GM12865 (cell line): ENCODE data around the gene PIK3R2.

ENCODE experiments used
- DNase-seq: peaks from one replicate; pipeline ENCODE4 v3.0.0; 2010; ENCODE audit warnings: low read depth
- H3K4me3 ChIP-seq: 2 replicates; pipeline ENCODE4 v1.5.1; 2011; ENCODE audit warnings: mild to moderate bottlenecking, low read depth, low read length, control low read depth
- CTCF ChIP-seq: IDR thresholded peaks from 2 replicates; pipeline ENCODE4 v1.5.1; 2011; ENCODE audit warnings: low read length, control low read depth, low read depth, inconsistent platforms; ENCODE audit not compliant: insufficient read depth; ENCODE audit errors: missing control alignments

Gene PIK3R2

GRCh38 chr19:18122860-18123795 is 29.8 kb upstream of the PIK3R2 start:
- no peak overlapping the region for H3K4me3 ChIP-seq
- no peak for TF ChIP-seq CTCF
- no peak for DNase-seq

GRCh38 chr19:18123819-18124218 is 29.1 kb upstream of the PIK3R2 start:
- TF ChIP-seq CTCF = no peak
- no peak for DNase-seq

GRCh38 chr19:18126097-18126496 is 26.9 kb upstream of the PIK3R2 start:
- H3K4me3 ChIP-seq = no peak overlapping the region
- no peak for DNase-seq
- no peak for TF ChIP-seq CTCF

More at GRCh38 chr19:18123819-18124218, 29.1 kb upstream of the PIK3R2 start:
- H3K4me3 ChIP-seq = no peak overlapping the region

GRCh38 chr19:18128044-18128443 is 24.9 kb upstream of the PIK3R2 start:
- no peak for DNase-seq
- H3K4me3 ChIP-seq = no peak overlapping the region
- no peak for TF ChIP-seq CTCF

GRCh38 chr19:18128805-18129204 is 24.2 kb upstream of the PIK3R2 start:
- TF ChIP-seq CTCF = no peak
- no peak overlapping the region for H3K4me3 ChIP-seq
- no peak for DNase-seq

GRCh38 chr19:18130523-18131242 is 22.3 kb upstream of the PIK3R2 start:
- no peak overlapping the region for H3K4me3 ChIP-seq
- no peak for DNase-seq
- TF ChIP-seq CTCF = no peak
